HepG2 (cell line): Measurements from ENCODE around the gene SAMD5.

Experiments
- CREM ChIP-seq, 2 experiments: sonication (generic) in 1 of 2; formaldehyde crosslinking in 1 of 2; IDR thresholded peaks; 2 replicates each; pipeline versions ENCODE4 v1.4.0 to v1.6.1; 2016 to 2020; ENCODE audit warnings: antibody characterized with exemption in 1 of 2, mild to moderate bottlenecking in 1 of 2, missing genetic modification reagents in 1 of 2
- KAT8 ChIP-seq: IDR thresholded peaks from 2 replicates; pipeline ENCODE4 v1.6.1; 2016; ENCODE audit warnings: missing genetic modification reagents, missing compliant biosample characterization
- MZF1 ChIP-seq: sonication (generic); formaldehyde crosslinking; IDR thresholded peaks from 2 replicates; pipeline ENCODE4 v1.8.1; 2023; ENCODE audit warnings: mild to moderate bottlenecking, missing genetic modification reagents, borderline replicate concordance
- ZNF136 ChIP-seq: sonication (generic); formaldehyde crosslinking; IDR thresholded peaks from 2 replicates; pipeline ENCODE4 v1.8.1; 2022; ENCODE audit warnings: low read depth, mild to moderate bottlenecking, moderate library complexity, missing genetic modification reagents
- TF ChIP-seq, protein P1 (sequence below): sonication (generic); formaldehyde crosslinking; IDR thresholded peaks from 2 replicates; pipeline ENCODE4 v1.5.0; 2020; ENCODE audit warnings: mild to moderate bottlenecking, missing genetic modification reagents, moderate library complexity

- TF ChIP-seq, protein P1, sequence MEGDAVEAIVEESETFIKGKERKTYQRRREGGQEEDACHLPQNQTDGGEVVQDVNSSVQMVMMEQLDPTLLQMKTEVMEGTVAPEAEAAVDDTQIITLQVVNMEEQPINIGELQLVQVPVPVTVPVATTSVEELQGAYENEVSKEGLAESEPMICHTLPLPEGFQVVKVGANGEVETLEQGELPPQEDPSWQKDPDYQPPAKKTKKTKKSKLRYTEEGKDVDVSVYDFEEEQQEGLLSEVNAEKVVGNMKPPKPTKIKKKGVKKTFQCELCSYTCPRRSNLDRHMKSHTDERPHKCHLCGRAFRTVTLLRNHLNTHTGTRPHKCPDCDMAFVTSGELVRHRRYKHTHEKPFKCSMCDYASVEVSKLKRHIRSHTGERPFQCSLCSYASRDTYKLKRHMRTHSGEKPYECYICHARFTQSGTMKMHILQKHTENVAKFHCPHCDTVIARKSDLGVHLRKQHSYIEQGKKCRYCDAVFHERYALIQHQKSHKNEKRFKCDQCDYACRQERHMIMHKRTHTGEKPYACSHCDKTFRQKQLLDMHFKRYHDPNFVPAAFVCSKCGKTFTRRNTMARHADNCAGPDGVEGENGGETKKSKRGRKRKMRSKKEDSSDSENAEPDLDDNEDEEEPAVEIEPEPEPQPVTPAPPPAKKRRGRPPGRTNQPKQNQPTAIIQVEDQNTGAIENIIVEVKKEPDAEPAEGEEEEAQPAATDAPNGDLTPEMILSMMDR (CRISPR knock-in tag): no peak
- TF ChIP-seq ZNF136 (CRISPR knock-in tag): no peak
- no peak for TF ChIP-seq CREM (IDR thresholded peaks at IDR 0.05)
- no peak for TF ChIP-seq CREM (CRISPR knock-in tag; IDR thresholded peaks at IDR 0.05)
- TF ChIP-seq MZF1: no peak
- no peak for TF ChIP-seq KAT8 (CRISPR knock-in tag)
These were observed 69.7 kb downstream of the SAMD5 start for GRCh38 chr6:147578159-147578558.
